NCI-H1930 (cell line): ENCODE results near the gene NPFFR1.

Experiments
- DNase-seq, 2 experiments: peaks; one replicate each; lab custom pipeline; 2025; lab: John Stamatoyannopoulos, UW

NPFFR1 gene

GRCh38 chr10:70283445-70284399 is at the start of gene NPFFR1:
Gene NPFFR1, minus strand, starts transcription at chr10:70284004. Its CDS starts 328 bp downstream, at chr10:70283676.
- peak; percentile 11 to 36 for DNase-seq

- DNase-seq = no peak
Measured at GRCh38 chr10:70333268-70333667, 49.5 kb upstream of the NPFFR1 start.

GRCh38 chr10:70331486-70332268 is 47.9 kb upstream of the NPFFR1 start:
- DNase-seq = no peak

- DNase-seq = no peak
Measured at GRCh38 chr10:70331160-70331485, 47.3 kb upstream of the NPFFR1 start.

- no peak for DNase-seq
Measured at GRCh38 chr10:70330671-70331070, 46.9 kb upstream of the NPFFR1 start.

GRCh38 chr10:70328967-70329366 is 45.2 kb upstream of the NPFFR1 start:
- DNase-seq = no peak

GRCh38 chr10:70328018-70328417 is 44.2 kb upstream of the NPFFR1 start:
- DNase-seq = no peak

GRCh38 chr10:70324951-70325781 is 41.4 kb upstream of the NPFFR1 start:
- DNase-seq = no peak

GRCh38 chr10:70324339-70324861 is 40.6 kb upstream of the NPFFR1 start:
- no peak for DNase-seq

- no peak for DNase-seq
Measured at GRCh38 chr10:70323697-70324338, 40.0 kb upstream of the NPFFR1 start.

GRCh38 chr10:70323138-70323696 is 39.4 kb upstream of the NPFFR1 start:
- DNase-seq = no peak

GRCh38 chr10:70321897-70322890 is 38.4 kb upstream of the NPFFR1 start:
- no peak for DNase-seq

- DNase-seq = no peak
Measured at GRCh38 chr10:70321233-70321632, 37.4 kb upstream of the NPFFR1 start.

- DNase-seq = no peak
Measured at GRCh38 chr10:70320751-70321150, 36.9 kb upstream of the NPFFR1 start.

- no peak for DNase-seq
Measured at GRCh38 chr10:70319824-70320223, 36.0 kb upstream of the NPFFR1 start.

GRCh38 chr10:70319183-70319582 is 35.4 kb upstream of the NPFFR1 start:
- no peak for DNase-seq

GRCh38 chr10:70317943-70318318 is 34.1 kb upstream of the NPFFR1 start:
- no peak for DNase-seq

- no peak for DNase-seq
Measured at GRCh38 chr10:70317272-70317942, 33.6 kb upstream of the NPFFR1 start.

GRCh38 chr10:70315815-70316214 is 32.0 kb upstream of the NPFFR1 start:
- no peak for DNase-seq
